ENCODE measurements around the gene USH2A. TPM values are rescaled to one million over a fixed set of nuclear protein-coding genes. Genes with fewer than 3 reads are reported as not detected.

The USH2A gene
- total RNA-seq, 1 donor from 2014 or later = 0.02 TPM

DNA sequence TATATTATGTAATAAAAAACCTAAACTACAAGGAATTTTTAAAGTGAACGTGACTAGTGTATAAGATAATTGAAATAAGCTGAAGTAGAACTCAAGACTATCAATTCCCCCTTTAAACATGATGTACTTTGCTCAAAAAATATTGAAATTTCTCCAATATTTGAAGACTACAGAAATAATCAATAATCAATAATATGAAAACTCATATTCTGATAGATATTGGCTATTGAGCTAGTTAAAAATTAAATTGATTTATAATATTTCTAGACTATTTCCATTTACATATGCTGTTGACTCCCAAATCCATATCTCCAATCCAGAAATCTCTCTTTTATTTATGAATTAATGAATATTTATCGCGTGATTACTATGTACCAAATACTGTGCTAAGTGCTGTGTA is 133.2 kb downstream of the USH2A start:
- H3K4me1 ChIP-seq (ENCODE audit: insufficient read depth, low read length) = no peaks in the 10 kb centered on the region
- H3K9ac ChIP-seq (ENCODE audit: low read length) = no peak overlapping the region
- Mint-ChIP-seq H3K4me1 (ENCODE audit: low read depth, unreplicated experiment) (no peaks in the 10 kb centered on the region), H3K27ac (ENCODE audit: unreplicated experiment) (no peak overlapping the region), H3K36me3 (ENCODE audit: low read depth, unreplicated experiment) (no peaks in the 10 kb centered on the region), H3K9me3 (ENCODE audit: unreplicated experiment) (peaks cover 2% of the 10 kb centered on the region), H3K4me3 (ENCODE audit: unreplicated experiment) (no peak overlapping the region), H3K27me3 (ENCODE audit: low read depth, unreplicated experiment) (no peaks in the 10 kb centered on the region)
- DNase-seq (ENCODE audit: low read depth) (no peak), FAIRE-seq (no peak)
- H3K27me3 ChIP-seq (ENCODE audit: insufficient read depth, low read length) = no peaks in the 10 kb centered on the region
- H3K27ac ChIP-seq (ENCODE audit: low read depth, low read length) = no peak overlapping the region
- no peak overlapping the region for H2AFZ ChIP-seq (ENCODE audit: low read depth, low read length)
- H3K4me2 ChIP-seq (ENCODE audit: low read length) = no peak overlapping the region
- no peaks in the 10 kb centered on the region for H3K36me3 ChIP-seq (ENCODE audit: insufficient read depth, low read length)
- H3K79me2 ChIP-seq (ENCODE audit: insufficient read depth, low read length) = no peaks in the 10 kb centered on the region
- no peaks in the 10 kb centered on the region for H3K9me3 ChIP-seq (ENCODE audit: insufficient read depth, low read depth, low read length)
- TF ChIP-seq, protein P1, sequence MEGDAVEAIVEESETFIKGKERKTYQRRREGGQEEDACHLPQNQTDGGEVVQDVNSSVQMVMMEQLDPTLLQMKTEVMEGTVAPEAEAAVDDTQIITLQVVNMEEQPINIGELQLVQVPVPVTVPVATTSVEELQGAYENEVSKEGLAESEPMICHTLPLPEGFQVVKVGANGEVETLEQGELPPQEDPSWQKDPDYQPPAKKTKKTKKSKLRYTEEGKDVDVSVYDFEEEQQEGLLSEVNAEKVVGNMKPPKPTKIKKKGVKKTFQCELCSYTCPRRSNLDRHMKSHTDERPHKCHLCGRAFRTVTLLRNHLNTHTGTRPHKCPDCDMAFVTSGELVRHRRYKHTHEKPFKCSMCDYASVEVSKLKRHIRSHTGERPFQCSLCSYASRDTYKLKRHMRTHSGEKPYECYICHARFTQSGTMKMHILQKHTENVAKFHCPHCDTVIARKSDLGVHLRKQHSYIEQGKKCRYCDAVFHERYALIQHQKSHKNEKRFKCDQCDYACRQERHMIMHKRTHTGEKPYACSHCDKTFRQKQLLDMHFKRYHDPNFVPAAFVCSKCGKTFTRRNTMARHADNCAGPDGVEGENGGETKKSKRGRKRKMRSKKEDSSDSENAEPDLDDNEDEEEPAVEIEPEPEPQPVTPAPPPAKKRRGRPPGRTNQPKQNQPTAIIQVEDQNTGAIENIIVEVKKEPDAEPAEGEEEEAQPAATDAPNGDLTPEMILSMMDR (IDR thresholded peaks at IDR 0.05; ENCODE audit: insufficient read depth, low read depth, low read length) = no peak
- TF ChIP-seq EZH2 (IDR thresholded peaks at IDR 0.05; ENCODE audit: insufficient read depth, low read length) = no peak
- H4K20me1 ChIP-seq (ENCODE audit: insufficient read depth, low read length) = no peaks in the 10 kb centered on the region
- no peak overlapping the region for H3K4me3 ChIP-seq (ENCODE audit: insufficient read depth, low read depth, low read length)

DNA sequence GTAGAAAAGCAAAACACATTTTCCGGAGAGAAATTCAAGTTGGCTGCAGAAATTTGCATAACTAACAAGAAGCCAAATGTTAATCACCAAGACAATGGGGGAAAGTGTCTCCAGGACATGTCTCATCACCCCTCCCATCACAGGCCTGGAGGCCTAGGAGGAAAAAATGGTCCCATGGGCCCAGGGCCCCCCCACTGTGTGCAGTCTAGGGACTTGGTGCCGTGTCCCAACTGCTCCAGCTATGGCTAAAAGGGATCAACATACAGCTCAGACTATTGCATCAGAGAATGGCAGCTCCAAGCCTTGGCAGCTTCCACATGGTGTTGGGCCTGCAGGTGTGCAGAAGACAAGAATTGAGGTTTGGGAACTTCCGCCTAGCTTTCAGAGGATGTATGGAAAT is 138.2 kb downstream of the USH2A start:
- no peak for FAIRE-seq
- no peaks in the 10 kb centered on the region for H3K4me1 Mint-ChIP-seq (ENCODE audit: low read depth, unreplicated experiment)
- no peaks in the 10 kb centered on the region for H3K27me3 Mint-ChIP-seq (ENCODE audit: low read depth, unreplicated experiment)

DNA sequence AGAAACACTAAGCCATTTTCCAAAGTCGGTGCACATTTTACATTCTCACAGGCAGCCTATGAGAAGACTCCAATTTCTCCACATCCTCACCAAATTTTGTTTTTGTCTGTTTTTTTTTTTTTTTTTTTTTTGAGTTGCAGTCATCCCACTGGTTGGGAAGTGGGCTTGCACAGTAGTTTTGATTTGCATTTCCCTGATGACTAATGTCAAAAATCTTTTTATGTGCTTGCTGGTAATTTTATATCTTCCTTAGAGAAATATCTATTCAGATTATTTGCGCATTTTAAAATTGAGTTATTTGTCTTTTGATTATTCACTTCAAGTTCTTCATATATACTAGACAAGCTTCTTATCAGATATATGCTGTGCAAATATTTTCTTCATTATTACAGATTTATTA is 141.5 kb downstream of the USH2A start:
- Histone ChIP-seq H4K20me1 (ENCODE audit: insufficient read depth, low read length) (no peaks in the 10 kb centered on the region), H2AFZ (ENCODE audit: low read depth, low read length) (no peak overlapping the region), H3K4me1 (ENCODE audit: insufficient read depth, low read length) (no peaks in the 10 kb centered on the region), H3K27ac (ENCODE audit: low read depth, low read length) (no peak overlapping the region), H3K36me3 (ENCODE audit: insufficient read depth, low read length) (no peaks in the 10 kb centered on the region), H3K9ac (ENCODE audit: low read length) (no peak overlapping the region), H3K9me3 (ENCODE audit: insufficient read depth, low read depth, low read length) (no peaks in the 10 kb centered on the region), H3K4me3 (ENCODE audit: insufficient read depth, low read depth, low read length) (no peak overlapping the region), H3K27me3 (ENCODE audit: insufficient read depth, low read length) (no peaks in the 10 kb centered on the region), H3K4me2 (ENCODE audit: low read length) (no peak overlapping the region), H3K79me2 (ENCODE audit: insufficient read depth, low read length) (no peaks in the 10 kb centered on the region)
- FAIRE-seq (no peak), DNase-seq (ENCODE audit: low read depth) (no peak)
- Mint-ChIP-seq H3K9me3 (ENCODE audit: unreplicated experiment) (peaks cover 7% of the 10 kb centered on the region), H3K4me3 (ENCODE audit: unreplicated experiment) (no peak overlapping the region), H3K4me1 (ENCODE audit: low read depth, unreplicated experiment) (no peaks in the 10 kb centered on the region), H3K27ac (ENCODE audit: unreplicated experiment) (no peak overlapping the region), H3K36me3 (ENCODE audit: low read depth, unreplicated experiment) (no peaks in the 10 kb centered on the region), H3K27me3 (ENCODE audit: low read depth, unreplicated experiment) (no peaks in the 10 kb centered on the region)
- no peak for TF ChIP-seq EZH2 (IDR thresholded peaks at IDR 0.05; ENCODE audit: insufficient read depth, low read length)
- TF ChIP-seq, protein P1 (IDR thresholded peaks at IDR 0.05; ENCODE audit: insufficient read depth, low read depth, low read length) = no peak

More for the DNA sequence above, 138.2 kb downstream of the USH2A start:
- H3K9me3 ChIP-seq (ENCODE audit: insufficient read depth, low read depth, low read length) = no peaks in the 10 kb centered on the region
- H3K27me3 ChIP-seq (ENCODE audit: insufficient read depth, low read length) = no peaks in the 10 kb centered on the region
- H2AFZ ChIP-seq (ENCODE audit: low read depth, low read length) = no peak overlapping the region
- no peak overlapping the region for H3K4me3 ChIP-seq (ENCODE audit: insufficient read depth, low read depth, low read length)
- no peak for DNase-seq (ENCODE audit: low read depth)
- H3K4me2 ChIP-seq (ENCODE audit: low read length) = no peak overlapping the region
- H3K4me3 Mint-ChIP-seq (ENCODE audit: unreplicated experiment) = no peak overlapping the region
- TF ChIP-seq, protein P1 (IDR thresholded peaks at IDR 0.05; ENCODE audit: insufficient read depth, low read depth, low read length) = no peak
- TF ChIP-seq EZH2 (IDR thresholded peaks at IDR 0.05; ENCODE audit: insufficient read depth, low read length) = no peak
- H3K27ac ChIP-seq (ENCODE audit: low read depth, low read length) = no peak overlapping the region
- peaks cover 7% of the 10 kb centered on the region for H3K9me3 Mint-ChIP-seq (ENCODE audit: unreplicated experiment)
- no peaks in the 10 kb centered on the region for H3K79me2 ChIP-seq (ENCODE audit: insufficient read depth, low read length)
- no peaks in the 10 kb centered on the region for H3K36me3 ChIP-seq (ENCODE audit: insufficient read depth, low read length)
- H4K20me1 ChIP-seq (ENCODE audit: insufficient read depth, low read length) = no peaks in the 10 kb centered on the region
- no peaks in the 10 kb centered on the region for H3K4me1 ChIP-seq (ENCODE audit: insufficient read depth, low read length)
- H3K27ac Mint-ChIP-seq (ENCODE audit: unreplicated experiment) = no peak overlapping the region
- no peak overlapping the region for H3K9ac ChIP-seq (ENCODE audit: low read length)
- no peaks in the 10 kb centered on the region for H3K36me3 Mint-ChIP-seq (ENCODE audit: low read depth, unreplicated experiment)
